HepG2 (cell line): ENCODE measurements around the gene DCAF15. TPM values are rescaled to one million over a fixed set of nuclear protein-coding genes. Genes with fewer than 3 reads are reported as not detected.

Experiments used
- ATAC-seq: fragments of 200-7000 bp; cut with Tn5 transposase; 3 replicates; pipeline ENCODE4 v1.9.1; 2020; ENCODE audit warnings: mild to moderate bottlenecking, moderate library complexity
- BruUV-seq: library from RNA; stranded (reverse); fragments of 400-500 nt; replicated peaks from 2 replicates; lab custom pipeline; 2021; lab: Mats Ljungman, UMichigan
- CTCF ChIA-PET: fragments of 300-600 bp; formaldehyde crosslinking; extraction: SDS; loops from one replicate; lab custom pipeline; 2021; ENCODE audit warnings: low total read pairs, inconsistent platforms, low intra/inter-chr PET ratio; lab: Yijun Ruan, JAX
- POLR2A ChIA-PET: fragments of 350-600 bp; sonication (Branson Sonifier 250); formaldehyde crosslinking; loops from one replicate; lab custom pipeline; 2020; ENCODE audit warnings: antibody characterized with exemption, inconsistent platforms; lab: Yijun Ruan, JAX
- DNase-seq: peaks from one replicate; pipeline ENCODE4 v3.0.0-alpha.2; 2015; ENCODE audit warnings: low spot score
- FAIRE-seq: peaks from 3 replicates; lab custom pipeline; 2011; peaks lifted over from hg19 to GRCh38; lab: Jason Lieb, UNC
- H2AFZ ChIP-seq: one replicate; pipeline ENCODE4 v1.6.1; 2011; ENCODE audit warnings: low read length, inconsistent platforms
- H3K27ac ChIP-seq: fragments of 300-600 bp; 3 replicates; pipeline ENCODE4 v1.8.0; 2011; ENCODE audit warnings: mixed run types, mild to moderate bottlenecking, mixed read lengths, low read length, inconsistent platforms; ENCODE audit not compliant: insufficient read depth; ENCODE audit errors: extremely low read length
- H3K27me3 ChIP-seq, 2 experiments: fragments of 200-600 bp in 1 of 2; 2 replicates in 1 of 2; 3 replicates in 1 of 2; pipeline versions ENCODE4 v1.6.0 to v1.8.0; 2011; ENCODE audit warnings: low read length in 2 of 2, mild to moderate bottlenecking in 2 of 2, moderate library complexity in 2 of 2, inconsistent platforms in 1 of 2; ENCODE audit not compliant: insufficient read depth in 2 of 2, control insufficient read depth in 1 of 2
- H3K36me3 ChIP-seq, 2 experiments: fragments of 200-600 bp in 1 of 2; replicated peaks in 1 of 2; 2 replicates in 1 of 2; 3 replicates in 1 of 2; pipeline versions ENCODE4 v1.5.1 to v1.8.0; 2011; ENCODE audit warnings: low read length in 2 of 2, inconsistent platforms in 1 of 2; ENCODE audit not compliant: insufficient read depth in 2 of 2, control insufficient read depth in 1 of 2
- H3K4me1 ChIP-seq: 2 replicates; pipeline ENCODE4 v1.5.1; 2012; ENCODE audit warnings: low read length, inconsistent platforms; ENCODE audit not compliant: insufficient read depth
- H3K4me2 ChIP-seq: 2 replicates; pipeline ENCODE4 v1.6.0; 2011; ENCODE audit warnings: low read depth, low read length, inconsistent platforms
- H3K4me3 ChIP-seq, 3 experiments: fragments of 200-600 bp in 1 of 3; sonication (generic), shearing (Covaris generic) in 1 of 3; replicated peaks in 1 of 3; 2 replicates each; pipeline ENCODE4 v1.5.1; 2011 to 2016; ENCODE audit warnings: low read length in 3 of 3, inconsistent platforms in 2 of 3, low read depth in 2 of 3, mild to moderate bottlenecking in 2 of 3, control low read depth in 1 of 3, mixed read lengths in 1 of 3; ENCODE audit not compliant: insufficient read depth in 1 of 3
- H3K79me2 ChIP-seq: one replicate; pipeline ENCODE4 v1.6.1; 2011; ENCODE audit warnings: low read length, inconsistent platforms; ENCODE audit not compliant: insufficient read depth
- H3K9ac ChIP-seq: 2 replicates; pipeline ENCODE4 v1.6.0; 2011; ENCODE audit warnings: mild to moderate bottlenecking, low read depth, low read length, inconsistent platforms; ENCODE audit not compliant: insufficient read depth
- H3K9me3 ChIP-seq: 2 replicates; pipeline ENCODE4 v1.5.1; 2012; ENCODE audit warnings: mild to moderate bottlenecking, low read length
- H4K20me1 ChIP-seq: 2 replicates; pipeline ENCODE4 v1.6.0; 2011; ENCODE audit warnings: inconsistent platforms, mild to moderate bottlenecking, low read length, moderate library complexity; ENCODE audit not compliant: insufficient read depth
- CBX1 ChIP-seq: IDR thresholded peaks from one replicate; pipeline ENCODE4 v1.6.1; 2016; ENCODE audit warnings: antibody characterized with exemption, low read depth
- IKZF1 ChIP-seq: fragments of 450-650 bp; IDR thresholded peaks from 2 replicates; pipeline ENCODE4 v1.7.1; 2016
- MBD4 ChIP-seq: IDR thresholded peaks from 2 replicates; pipeline ENCODE4 v1.6.1; 2012; ENCODE audit warnings: low read length, inconsistent platforms, borderline replicate concordance
- NCOR1 ChIP-seq: fragments of 200-600 bp; sonication (generic); IDR thresholded peaks from 2 replicates; pipeline ENCODE4 v1.7.0; 2017; ENCODE audit warnings: antibody characterized with exemption, low read length, borderline replicate concordance
- NFIB ChIP-seq: sonication (generic); formaldehyde crosslinking; IDR thresholded peaks from 2 replicates; pipeline ENCODE4 v1.9.0; 2021; ENCODE audit warnings: missing genetic modification reagents, mild to moderate bottlenecking, borderline replicate concordance
- POLR2A ChIP-seq, 2 experiments: IDR thresholded peaks; 2 replicates each; pipeline ENCODE4 v1.6.1; 2011; ENCODE audit warnings: low read depth in 2 of 2, low read length in 2 of 2, mild to moderate bottlenecking in 1 of 2, moderate library complexity in 1 of 2; ENCODE audit not compliant: insufficient read depth in 1 of 2
- RFX5 ChIP-seq: IDR thresholded peaks from 2 replicates; pipeline ENCODE4 v1.6.1; 2011; ENCODE audit warnings: low read depth, low read length, improper control_type of control experiment
- SMARCE1 ChIP-seq: fragments of 450-650 bp; IDR thresholded peaks from 2 replicates; pipeline ENCODE4 v1.6.1; 2017; ENCODE audit warnings: borderline replicate concordance
- TBX2 ChIP-seq: sonication (generic); formaldehyde crosslinking; IDR thresholded peaks from 2 replicates; pipeline ENCODE4 v1.5.0; 2020; ENCODE audit warnings: missing genetic modification reagents, mild to moderate bottlenecking, borderline replicate concordance
- TCF7L2 ChIP-seq: IDR thresholded peaks from 2 replicates; pipeline ENCODE4 v1.6.1; 2011; ENCODE audit warnings: mild to moderate bottlenecking, low read depth, low read length, moderate library complexity
- THAP11 ChIP-seq: IDR thresholded peaks from 2 replicates; pipeline ENCODE4 v1.6.1; 2016; ENCODE audit warnings: missing biosample characterization, missing genetic modification reagents
- U2AF2 ChIP-seq: fragments of 200-400 bp; formaldehyde crosslinking; IDR thresholded peaks from 2 replicates; pipeline ENCODE4 v1.6.1; 2017; ENCODE audit warnings: low read depth, mild to moderate bottlenecking, low read length
- ZKSCAN8 ChIP-seq: IDR thresholded peaks from 2 replicates; pipeline ENCODE4 v1.6.1; 2016; ENCODE audit warnings: borderline replicate concordance, missing genetic modification reagents, missing compliant biosample characterization
- ZNF331 ChIP-seq: sonication (generic); formaldehyde crosslinking; IDR thresholded peaks from 2 replicates; pipeline ENCODE4 v1.4.0; 2020; ENCODE audit warnings: missing genetic modification reagents
- WGBS: methylation state at CpG from one replicate; pipeline ENCODE4 v1.1.6; 2017; ENCODE audit warnings: low lambda C conversion rate; 5-methylcytosine and 5-hydroxymethylcytosine counted together
- in situ Hi-C: cut with HindIII; loops from 2 replicates; pipeline ENCODE4 v1.10.0; 2017; ENCODE audit warnings: low pct_unique_long_range_greater_than_20kb; ENCODE audit not compliant: extremely low pct_ligation_motif_present
- intact Hi-C: fragments of 100-400 bp; cut with micrococcal nuclease; formaldehyde crosslinking; loops from one replicate; pipeline ENCODE4 v1.10.0; 2022; ENCODE audit not compliant: unreplicated experiment
- polyA plus RNA-seq, 8 experiments: library from polyadenylated mRNA; depleted of rRNA in 3 of 8; stranded (reverse) in 7 of 8; unstranded in 1 of 8; fragments of >200 nt; fragmentation: Illumina TruSeq in 4 of 8; extraction: Trizol in 4 of 8; gene quantifications; 2 replicates each; pipeline versions ENCODE4 v1.2.1 to v1.2.3, GENCODE V29; 2011 to 2016; ENCODE audit warnings: low read depth in 4 of 8, missing spikeins in 1 of 8, mixed read lengths in 1 of 8; ENCODE audit not compliant: insufficient read depth in 1 of 8
- total RNA-seq, 5 experiments: library from RNA; depleted of rRNA; stranded (reverse); fragments of >200 nt; fragmentation: Illumina TruSeq; extraction: Trizol; gene quantifications; 2 replicates each; pipeline ENCODE4 v1.2.3, GENCODE V29; 2016; ENCODE audit warnings: low read depth in 1 of 5
- TF ChIP-seq, protein P1 (sequence below): sonication (generic); formaldehyde crosslinking; IDR thresholded peaks from 2 replicates; pipeline ENCODE4 v1.4.0; 2020; ENCODE audit warnings: missing genetic modification reagents
- TF ChIP-seq, protein P2 (sequence below): sonication (generic); formaldehyde crosslinking; IDR thresholded peaks from 2 replicates; pipeline ENCODE4 v1.8.0; 2023; ENCODE audit warnings: mild to moderate bottlenecking, missing genetic modification reagents
- TF ChIP-seq, protein P3 (sequence below): sonication (generic); formaldehyde crosslinking; IDR thresholded peaks from 2 replicates; pipeline ENCODE4 v1.4.0; 2020; ENCODE audit warnings: low read depth, missing genetic modification reagents

Gene DCAF15
- total and polyA plus RNA-seq, 2 of the 13 experiments (the other 11 are each of a cell fraction or from before 2014, with no cell fraction given): 13.6 to 14.0 TPM

DNA sequence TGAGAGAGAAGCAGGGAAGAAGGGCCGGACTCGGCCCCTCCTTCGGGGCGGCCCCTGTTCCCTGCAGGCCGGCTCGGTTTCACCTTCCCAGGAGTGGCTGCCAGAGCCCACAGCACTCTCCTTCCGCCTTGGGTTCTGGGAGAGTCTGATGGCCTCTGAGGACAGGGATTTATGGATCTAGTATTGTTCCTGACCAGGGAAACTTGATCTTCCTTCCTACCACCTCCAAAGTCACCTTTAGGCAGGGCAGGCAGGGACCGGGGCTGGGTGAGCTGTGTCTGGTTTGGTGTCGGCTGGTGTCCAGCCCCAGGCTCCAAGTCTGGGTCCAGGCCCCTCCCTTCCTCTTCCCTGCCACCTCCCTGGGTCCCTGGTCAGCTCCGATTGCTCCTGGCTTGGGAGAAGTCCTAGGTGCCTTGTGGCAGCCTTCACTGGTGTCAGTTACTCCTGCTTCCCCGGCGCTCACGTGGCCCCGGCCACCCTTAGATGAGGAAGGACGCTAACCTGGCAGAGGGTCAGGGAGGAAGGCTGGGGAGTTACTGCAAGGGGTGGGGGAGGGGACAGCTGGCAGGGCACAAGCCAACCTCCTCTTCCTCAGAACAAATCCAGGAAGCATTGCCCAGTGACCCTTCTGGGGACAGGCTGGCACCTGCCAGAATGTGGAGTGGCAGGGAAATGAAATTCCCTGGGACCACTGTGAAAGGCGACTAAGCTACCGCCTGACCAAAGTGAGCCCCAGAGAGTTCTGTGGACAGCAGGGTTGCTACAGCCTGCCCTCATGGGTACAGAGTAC lies 35.0 kb downstream of the DCAF15 start:
- CTCF ChIA-PET: no interaction called here
- intact Hi-C loops: no loop called here
- H2AFZ ChIP-seq: no peak overlapping the region

More for the DNA sequence above, 35.0 kb downstream of the DCAF15 start:
- WGBS: 98% methylated on average over 13 of the region's 17 CpGs
- H3K9me3 ChIP-seq: no peaks in the 10 kb centered on the region
- peaks cover 35% of the 10 kb centered on the region for H3K4me1 ChIP-seq
- no peak overlapping the region for H3K27ac ChIP-seq
- H3K27me3 ChIP-seq: no peaks in the 10 kb centered on the region
- no peak overlapping the region for H3K4me2 ChIP-seq
- ATAC-seq: no peak
- no peaks in the 10 kb centered on the region for H3K79me2 ChIP-seq
- no peaks in the 10 kb centered on the region for H4K20me1 ChIP-seq
- H3K36me3 ChIP-seq: peaks cover 8 to 20% of the 10 kb centered on the region in 2 experiments; a peak in 4 of 5 replicates
- no peak for TF ChIP-seq THAP11
- no peak for TF ChIP-seq POLR2A (IDR thresholded peaks at IDR 0.05; ENCODE audit: insufficient read depth in 1 of 2, low read depth in 2 of 2, low read length in 2 of 2)
- TF ChIP-seq TBX2 (CRISPR knock-in tag): no peak
- no peak for TF ChIP-seq CBX1
- TF ChIP-seq, protein P1, sequence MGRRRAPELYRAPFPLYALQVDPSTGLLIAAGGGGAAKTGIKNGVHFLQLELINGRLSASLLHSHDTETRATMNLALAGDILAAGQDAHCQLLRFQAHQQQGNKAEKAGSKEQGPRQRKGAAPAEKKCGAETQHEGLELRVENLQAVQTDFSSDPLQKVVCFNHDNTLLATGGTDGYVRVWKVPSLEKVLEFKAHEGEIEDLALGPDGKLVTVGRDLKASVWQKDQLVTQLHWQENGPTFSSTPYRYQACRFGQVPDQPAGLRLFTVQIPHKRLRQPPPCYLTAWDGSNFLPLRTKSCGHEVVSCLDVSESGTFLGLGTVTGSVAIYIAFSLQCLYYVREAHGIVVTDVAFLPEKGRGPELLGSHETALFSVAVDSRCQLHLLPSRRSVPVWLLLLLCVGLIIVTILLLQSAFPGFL (CRISPR knock-in tag): no peak
- no peak for TF ChIP-seq TCF7L2
- TF ChIP-seq, protein P2, sequence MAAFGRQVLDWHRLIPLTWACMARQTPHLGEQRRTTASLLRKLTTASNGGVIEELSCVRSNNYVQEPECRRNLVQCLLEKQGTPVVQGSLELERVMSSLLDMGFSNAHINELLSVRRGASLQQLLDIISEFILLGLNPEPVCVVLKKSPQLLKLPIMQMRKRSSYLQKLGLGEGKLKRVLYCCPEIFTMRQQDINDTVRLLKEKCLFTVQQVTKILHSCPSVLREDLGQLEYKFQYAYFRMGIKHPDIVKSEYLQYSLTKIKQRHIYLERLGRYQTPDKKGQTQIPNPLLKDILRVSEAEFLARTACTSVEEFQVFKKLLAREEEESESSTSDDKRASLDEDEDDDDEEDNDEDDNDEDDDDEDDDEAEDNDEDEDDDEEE (CRISPR knock-in tag): no peak
- TF ChIP-seq IKZF1: no peak
- TF ChIP-seq MBD4: no peak
- TF ChIP-seq, protein P3, sequence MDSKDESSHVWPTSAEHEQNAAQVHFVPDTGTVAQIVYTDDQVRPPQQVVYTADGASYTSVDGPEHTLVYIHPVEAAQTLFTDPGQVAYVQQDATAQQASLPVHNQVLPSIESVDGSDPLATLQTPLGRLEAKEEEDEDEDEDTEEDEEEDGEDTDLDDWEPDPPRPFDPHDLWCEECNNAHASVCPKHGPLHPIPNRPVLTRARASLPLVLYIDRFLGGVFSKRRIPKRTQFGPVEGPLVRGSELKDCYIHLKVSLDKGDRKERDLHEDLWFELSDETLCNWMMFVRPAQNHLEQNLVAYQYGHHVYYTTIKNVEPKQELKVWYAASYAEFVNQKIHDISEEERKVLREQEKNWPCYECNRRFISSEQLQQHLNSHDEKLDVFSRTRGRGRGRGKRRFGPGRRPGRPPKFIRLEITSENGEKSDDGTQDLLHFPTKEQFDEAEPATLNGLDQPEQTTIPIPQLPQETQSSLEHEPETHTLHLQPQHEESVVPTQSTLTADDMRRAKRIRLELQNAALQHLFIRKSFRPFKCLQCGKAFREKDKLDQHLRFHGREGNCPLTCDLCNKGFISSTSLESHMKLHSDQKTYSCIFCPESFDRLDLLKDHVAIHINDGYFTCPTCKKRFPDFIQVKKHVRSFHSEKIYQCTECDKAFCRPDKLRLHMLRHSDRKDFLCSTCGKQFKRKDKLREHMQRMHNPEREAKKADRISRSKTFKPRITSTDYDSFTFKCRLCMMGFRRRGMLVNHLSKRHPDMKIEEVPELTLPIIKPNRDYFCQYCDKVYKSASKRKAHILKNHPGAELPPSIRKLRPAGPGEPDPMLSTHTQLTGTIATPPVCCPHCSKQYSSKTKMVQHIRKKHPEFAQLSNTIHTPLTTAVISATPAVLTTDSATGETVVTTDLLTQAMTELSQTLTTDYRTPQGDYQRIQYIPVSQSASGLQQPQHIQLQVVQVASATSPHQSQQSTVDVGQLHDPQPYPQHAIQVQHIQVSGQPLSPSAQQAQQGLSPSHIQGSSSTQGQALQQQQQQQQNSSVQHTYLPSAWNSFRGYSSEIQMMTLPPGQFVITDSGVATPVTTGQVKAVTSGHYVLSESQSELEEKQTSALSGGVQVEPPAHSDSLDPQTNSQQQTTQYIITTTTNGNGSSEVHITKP (CRISPR knock-in tag): no peak
- no peak for TF ChIP-seq U2AF2
- no peak for TF ChIP-seq SMARCE1
- no peak for TF ChIP-seq RFX5
- TF ChIP-seq NFIB (CRISPR knock-in tag): no peak
- TF ChIP-seq NCOR1: no peak
- no peak for TF ChIP-seq ZNF331 (CRISPR knock-in tag)
- TF ChIP-seq ZKSCAN8 (CRISPR knock-in tag): no peak
- in situ Hi-C loops: no loop called here
- H3K4me3 ChIP-seq: no peak overlapping the region
- FAIRE-seq: no peak
- DNase-seq: no peak
- H3K9ac ChIP-seq: no peak overlapping the region
- POLR2A ChIA-PET: no interaction called here
- BruUV-seq: no TSS peak
